CMK (cell line): ENCODE data around the gene CNTNAP2.
"Not testable (repeated sequence)": the region's sequence is repeated elsewhere in the genome, so short reads cannot be mapped to it uniquely, and the experiment has no call there.

ENCODE experiments used
- DNase-seq: peaks from one replicate; pipeline ENCODE4 v3.0.0-alpha.2; 2010; ENCODE audit warnings: low read depth

The CNTNAP2 gene

DNA sequence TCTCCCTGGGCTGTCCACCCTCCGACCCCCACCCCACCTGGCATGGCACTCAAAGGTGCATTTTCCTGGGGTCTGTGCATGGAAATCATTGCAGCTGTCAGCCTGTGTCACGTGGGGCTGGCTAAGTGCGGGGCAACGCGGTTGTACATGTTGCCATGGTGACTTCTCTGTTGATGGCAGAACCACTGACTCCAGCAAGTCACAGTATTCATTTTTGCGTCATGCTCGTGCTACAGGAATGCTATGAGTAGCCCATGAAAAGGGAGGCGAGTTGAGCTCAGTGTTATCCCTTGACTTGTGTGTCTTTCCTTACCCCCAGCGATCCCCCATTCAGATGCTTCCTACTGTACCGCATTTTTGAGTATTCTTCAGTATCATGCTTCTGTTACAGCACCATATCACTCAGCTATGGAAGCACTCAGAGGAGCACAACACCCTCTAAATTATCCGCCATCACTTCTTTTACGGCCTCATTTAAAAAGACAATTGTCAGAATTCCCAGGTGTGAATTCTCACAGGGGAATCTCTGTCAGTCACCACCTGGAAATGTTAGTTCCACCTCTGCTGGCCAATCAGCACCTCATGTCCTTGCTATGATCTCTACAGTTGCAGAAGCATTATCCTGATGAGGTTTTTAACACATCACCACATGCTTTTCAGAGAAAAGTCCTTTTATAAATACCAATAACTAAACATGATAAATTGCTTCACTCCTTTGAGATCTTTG lies 2279.6 kb downstream of the CNTNAP2 start:
- no peak for DNase-seq

- no peak for DNase-seq
These were observed 2280.5 kb downstream of the CNTNAP2 start for GRCh38 chr7:148397056-148397455.

DNA sequence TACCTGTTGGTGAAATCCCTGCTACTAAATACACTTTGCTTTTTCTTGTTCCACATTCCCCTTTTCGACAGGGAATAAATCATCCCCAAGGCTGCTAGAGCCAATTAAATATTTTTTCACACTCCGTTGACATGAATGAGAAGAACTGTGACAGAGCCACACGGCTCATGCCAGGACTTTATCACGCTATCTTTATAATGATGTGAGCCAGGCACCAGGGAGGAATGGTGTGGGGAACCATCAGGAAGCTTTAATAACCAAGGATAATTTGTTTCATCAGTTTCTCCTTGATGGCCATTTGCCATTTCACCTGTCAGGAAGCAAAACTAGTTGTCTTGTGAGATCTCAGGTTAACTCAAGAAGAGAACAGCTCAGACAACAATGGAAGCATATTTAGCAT lies 2280.9 kb downstream of the CNTNAP2 start:
- no peak for DNase-seq

- DNase-seq = no peak
These were observed 2281.4 kb downstream of the CNTNAP2 start for GRCh38 chr7:148397985-148398384.

GRCh38 chr7:148398844-148399365 lies 2282.3 kb downstream of the CNTNAP2 start:
- no peak for DNase-seq

- DNase-seq = no peak
These were observed 2283.5 kb downstream of the CNTNAP2 start for GRCh38 chr7:148400101-148400500.

GRCh38 chr7:148402159-148402558 lies 2285.6 kb downstream of the CNTNAP2 start:
- DNase-seq = no peak

DNA sequence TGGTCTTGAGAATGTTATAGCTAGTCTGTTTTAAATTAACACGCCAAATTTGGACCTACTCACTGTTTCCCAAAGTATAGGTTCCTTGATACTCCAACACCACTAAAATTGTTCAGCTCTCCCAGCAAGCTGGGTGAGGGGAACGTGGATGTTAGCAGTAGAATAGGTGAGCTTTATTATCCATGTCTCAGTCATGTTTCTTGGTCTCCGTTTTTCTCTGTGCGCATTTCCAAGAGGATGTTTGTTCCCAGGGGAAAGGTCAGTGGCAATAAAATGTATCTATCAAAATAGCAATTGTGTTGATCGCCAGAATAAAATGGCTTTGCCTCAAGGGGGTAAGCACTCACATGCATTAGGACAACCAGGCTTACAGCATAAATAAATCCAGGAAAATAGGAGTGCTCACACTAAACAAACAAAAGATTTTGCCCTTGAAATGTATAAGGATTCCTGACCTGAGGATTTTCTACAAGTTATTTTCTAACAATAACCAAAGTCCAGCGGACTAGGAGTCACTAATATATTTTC lies 2286.9 kb downstream of the CNTNAP2 start:
- no peak for DNase-seq

- DNase-seq = no peak
These were observed 2291.7 kb downstream of the CNTNAP2 start for GRCh38 chr7:148408307-148408706.

DNA sequence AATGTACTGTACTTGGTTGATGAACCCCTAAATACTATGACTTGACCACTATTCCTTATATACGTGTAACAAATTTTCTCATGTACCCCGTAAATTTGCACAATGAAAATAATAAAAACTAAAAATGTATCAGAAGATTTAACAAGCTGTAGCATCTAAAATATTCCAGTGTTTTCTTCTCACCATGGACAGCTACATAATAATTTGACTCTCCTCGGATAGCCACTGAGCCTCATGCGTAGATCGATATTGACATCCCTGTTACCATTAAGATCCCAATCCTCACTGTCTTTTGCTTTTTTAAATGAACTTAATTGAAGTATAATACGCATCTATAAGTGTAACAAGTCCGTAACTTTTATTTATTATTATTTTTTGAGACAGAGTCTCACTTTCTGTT lies 2294.3 kb downstream of the CNTNAP2 start:
- DNase-seq = no peak

DNA sequence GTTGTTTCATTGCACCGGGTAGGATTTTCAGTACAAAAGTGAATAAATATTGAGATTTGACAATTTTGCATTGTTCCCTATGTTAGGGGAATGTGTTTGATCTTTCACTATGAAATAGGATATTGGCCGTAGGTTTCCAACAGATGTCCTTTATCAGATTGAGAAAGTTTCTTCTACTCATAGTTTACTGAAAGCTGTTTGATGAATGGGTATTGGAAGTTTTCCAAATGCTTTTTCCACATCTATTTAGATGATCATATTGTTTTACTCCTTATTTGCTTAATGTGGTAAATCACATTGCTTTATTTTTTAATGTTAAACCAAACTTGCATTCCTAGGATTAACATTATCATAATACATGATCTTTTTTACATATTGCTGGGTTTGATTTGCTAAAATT lies 2296.1 kb downstream of the CNTNAP2 start:
- DNase-seq = no peak

DNA sequence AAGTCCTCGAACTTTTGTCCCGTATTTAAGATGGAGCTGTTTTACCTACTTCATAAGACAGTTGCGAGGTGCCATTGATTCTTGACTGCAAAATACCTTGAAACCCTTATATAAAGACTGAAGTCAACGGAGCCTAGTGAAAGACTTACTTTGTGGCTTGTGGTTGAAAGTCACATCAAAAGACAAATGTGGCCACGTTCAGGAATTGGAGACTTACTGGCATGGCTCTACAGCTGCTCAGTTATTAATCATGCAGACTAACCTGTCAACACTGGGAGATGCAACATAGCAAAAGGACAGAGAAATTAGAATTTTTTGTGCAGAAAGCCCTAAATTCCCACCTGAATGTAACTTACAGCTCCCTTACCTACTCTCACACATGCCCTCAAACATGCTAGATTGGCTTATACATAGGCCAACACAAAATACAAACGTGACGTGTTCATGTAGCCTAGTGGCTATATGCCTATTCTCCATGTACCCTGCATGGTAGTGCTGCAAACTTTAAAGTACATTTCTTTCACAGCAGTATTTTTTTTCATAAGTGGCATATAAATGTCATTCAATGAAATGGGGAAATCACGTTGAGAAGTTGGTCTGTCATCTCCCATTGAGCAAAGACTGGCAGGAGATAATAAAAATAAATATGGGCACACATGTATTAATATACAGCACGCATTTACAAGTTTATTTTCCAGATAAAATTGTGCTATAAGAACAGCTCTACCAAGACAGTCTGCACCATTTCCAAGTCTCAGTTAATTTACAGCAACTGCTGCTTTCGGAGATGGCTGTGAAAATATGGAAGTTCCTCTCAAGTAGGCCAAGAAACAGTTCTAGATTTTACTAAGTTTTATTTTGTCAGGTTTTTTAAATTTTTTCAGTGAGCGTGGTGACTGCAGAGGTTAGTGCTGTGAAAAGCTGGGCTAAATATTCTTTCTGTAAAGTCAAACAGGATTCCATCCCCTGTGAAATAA lies 2303.5 kb downstream of the CNTNAP2 start:
- no peak for DNase-seq

DNA sequence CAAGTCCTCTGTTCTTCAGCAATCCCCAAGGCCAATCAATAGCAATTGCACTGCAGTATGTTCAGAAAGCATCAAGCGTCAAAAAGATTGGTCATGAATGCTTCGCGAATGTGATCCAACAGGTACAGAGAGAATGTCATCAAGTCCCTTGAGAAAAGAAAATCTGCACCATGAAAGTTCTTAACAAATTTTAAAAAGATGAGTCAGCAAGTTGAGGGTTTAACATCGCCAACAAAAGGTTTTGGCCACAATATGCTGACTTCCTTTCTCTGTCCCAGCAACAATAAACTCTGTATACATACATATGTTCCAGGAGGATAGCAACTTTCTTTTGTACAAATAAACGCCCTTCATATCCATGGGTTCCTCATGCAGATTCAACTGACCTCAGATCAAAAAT lies 2305.4 kb downstream of the CNTNAP2 start:
- DNase-seq = no peak

DNA sequence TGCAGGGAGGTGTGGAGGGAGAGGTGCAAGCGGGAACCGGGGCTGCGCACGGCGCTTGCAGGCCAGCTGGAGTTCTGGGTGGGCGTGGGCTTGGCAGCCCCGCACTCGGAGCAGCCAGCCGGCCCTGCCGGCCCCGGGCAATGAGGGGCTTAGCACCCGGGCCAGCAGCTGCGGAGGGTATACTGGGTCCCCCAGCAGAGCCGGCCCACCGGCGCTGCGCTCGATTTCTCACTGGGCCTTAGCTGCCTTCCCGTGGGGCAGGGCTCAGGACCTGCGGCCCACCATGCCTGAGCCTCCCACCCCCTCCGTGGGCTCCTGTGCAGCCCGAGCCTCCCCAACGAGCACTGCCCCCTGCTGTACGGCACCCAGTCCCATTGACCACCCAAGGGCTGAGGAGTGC lies 2309.8 kb downstream of the CNTNAP2 start:
- not testable (repeated sequence) for DNase-seq

GRCh38 chr7:148430690-148431089 lies 2314.1 kb downstream of the CNTNAP2 start:
- not testable (repeated sequence) for DNase-seq

DNA sequence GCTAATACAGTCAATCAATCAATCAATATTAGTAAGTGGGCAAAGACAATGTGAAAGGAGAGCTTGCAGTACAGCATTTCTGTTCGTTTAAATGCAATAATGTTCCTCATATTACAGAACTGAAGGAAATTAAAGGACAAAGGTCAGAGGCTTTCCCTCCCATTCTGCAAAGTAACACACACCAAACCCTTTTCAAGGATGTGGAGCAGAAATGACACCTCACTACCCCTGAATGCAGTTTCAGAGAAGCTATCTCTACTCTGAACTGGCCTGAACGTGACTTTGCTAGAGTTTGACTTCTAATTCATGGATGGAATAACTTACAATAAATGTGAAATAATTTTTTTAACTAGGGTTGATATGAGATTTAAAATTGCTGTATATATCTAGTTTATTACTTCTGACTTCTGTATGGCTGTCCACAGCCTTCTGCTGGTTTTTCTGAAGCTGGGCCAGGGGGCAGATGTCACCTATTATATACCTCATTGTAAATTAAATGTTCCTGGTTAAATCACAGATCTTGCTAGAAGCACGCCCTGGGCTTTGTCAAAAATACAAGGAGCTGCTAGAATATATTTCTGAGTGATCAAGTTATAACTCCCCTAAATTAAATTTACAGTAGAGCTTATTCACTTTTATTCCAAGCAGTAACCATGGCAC lies 2317.1 kb downstream of the CNTNAP2 start:
- no peak for DNase-seq

DNA sequence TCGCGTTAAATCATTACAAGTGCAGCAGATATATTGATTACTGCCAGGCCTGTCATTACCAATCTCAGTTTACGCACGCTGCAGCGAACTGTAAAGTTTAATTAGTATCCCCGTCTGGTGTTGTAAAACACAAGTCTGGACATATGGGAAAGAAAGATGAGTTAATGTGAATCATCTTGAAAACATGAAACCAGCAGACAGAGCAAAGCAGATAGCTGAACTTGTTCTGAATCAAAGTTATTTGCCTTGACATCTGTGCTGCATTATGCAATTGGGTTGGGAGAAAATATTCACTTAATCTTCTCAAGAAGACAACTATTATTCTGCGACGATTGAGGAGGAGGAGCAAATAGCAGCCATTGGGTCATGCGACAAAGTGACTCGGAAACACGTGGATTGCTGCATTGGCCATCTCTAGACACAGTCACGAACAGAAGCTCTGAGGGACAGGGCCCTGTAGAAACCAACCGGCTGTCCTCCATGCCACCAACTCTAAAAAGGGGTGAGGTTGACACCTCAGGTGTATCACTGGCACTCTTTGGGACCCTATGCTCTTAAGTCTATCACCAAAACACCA lies 2317.7 kb downstream of the CNTNAP2 start:
- no peak for DNase-seq

- no peak for DNase-seq
These were observed 2318.3 kb downstream of the CNTNAP2 start for GRCh38 chr7:148434887-148435286.

GRCh38 chr7:148435715-148436114 lies 2319.1 kb downstream of the CNTNAP2 start:
- DNase-seq = no peak

- DNase-seq = no peak
These were observed 2319.5 kb downstream of the CNTNAP2 start for GRCh38 chr7:148436135-148436534.

DNA sequence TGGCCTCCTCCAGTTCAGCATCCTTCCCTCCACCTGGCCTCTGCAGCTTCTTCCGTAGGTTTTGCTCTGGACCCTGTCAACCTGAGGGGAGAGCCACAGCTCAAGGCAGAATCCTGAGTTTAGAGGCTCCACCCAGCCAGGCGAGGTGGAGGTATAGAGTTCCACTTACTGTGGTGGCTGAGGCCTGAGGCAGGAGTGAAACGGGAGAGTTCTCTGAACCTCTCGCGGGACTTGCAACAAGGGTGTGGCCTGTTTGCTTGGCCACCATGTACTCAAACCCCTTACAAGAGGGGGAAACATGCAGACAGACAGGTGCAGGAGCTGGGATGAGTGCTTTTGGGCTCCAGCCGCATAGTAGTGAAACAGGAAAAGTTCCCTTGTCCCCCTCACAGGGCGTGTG lies 2320.0 kb downstream of the CNTNAP2 start:
- DNase-seq = no peak

DNA sequence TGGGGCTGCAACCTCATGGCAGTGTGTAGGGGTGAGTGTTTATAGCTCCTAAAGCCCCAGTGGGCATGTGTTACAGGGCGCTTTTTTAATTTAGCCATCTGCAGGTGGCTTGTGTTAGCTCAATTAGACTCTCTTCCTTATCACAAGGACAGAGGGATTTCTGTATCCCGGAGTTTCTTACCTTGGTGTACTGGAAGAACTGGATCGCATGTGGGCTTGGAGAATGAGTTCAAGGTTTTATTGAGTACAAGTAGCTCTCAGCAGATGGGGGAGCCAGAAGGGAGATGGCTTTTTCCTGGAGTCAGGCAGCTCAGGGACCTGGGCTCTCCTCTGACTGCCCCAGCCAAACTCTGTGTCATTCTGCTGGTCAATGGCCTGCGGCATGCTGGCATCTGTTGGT lies 2320.4 kb downstream of the CNTNAP2 start:
- no peak for DNase-seq
